ENCODE measurements around the gene MGAT3. TPM values are rescaled to one million over a fixed set of nuclear protein-coding genes. Genes with fewer than 3 reads are reported as not detected.

Gene MGAT3
- total RNA-seq, 1 experiment from 2014 or later: 0.57 TPM

- ATAC-seq (no peak), DNase-seq (ENCODE audit: low read depth, low spot score) (no peak)
- TF ChIP-seq CTCF (IDR thresholded peaks at IDR 0.05) (no peak), TCF7L2 (IDR thresholded peaks at IDR 0.05; ENCODE audit: low read depth, low read length) (no peak), POLR2AphosphoS5 (IDR thresholded peaks at IDR 0.05; ENCODE audit: low read depth, low read length) (no peak), SIN3A (IDR thresholded peaks at IDR 0.05; ENCODE audit: borderline replicate concordance, insufficient read depth, low read depth, low read length) (no peak), REST (IDR thresholded peaks at IDR 0.05; ENCODE audit: insufficient read depth in 1 of 2, low read depth in 2 of 2, low read length in 1 of 2) (no peak)
- in situ Hi-C loops (cut with HindIII; ENCODE audit: low pct_unique_long_range_greater_than_20kb, low sequenced_read_pairs) (no loop called here), intact Hi-C loops (cut with micrococcal nuclease; ENCODE audit: unreplicated experiment) (no loop called here)
- no peak overlapping the region for H3K27ac ChIP-seq (ENCODE audit: low read length)
- BruUV-seq (replicated peaks): no TSS peak
- no peaks in the 10 kb centered on the region for H3K36me3 ChIP-seq (ENCODE audit: control insufficient read depth, insufficient read depth, low read length)
- CTCF ChIA-PET: no interaction called here
- peaks cover 5% of the 10 kb centered on the region; the same call in 1 of the 2 replicates for H3K4me1 ChIP-seq (ENCODE audit: control insufficient read depth, insufficient read depth, low read length)
- H3K9me3 ChIP-seq (ENCODE audit: control insufficient read depth, insufficient read depth, low read depth, low read length): no peaks in the 10 kb centered on the region
- no peak overlapping the region for H3K4me3 ChIP-seq (ENCODE audit: low read depth in 2 of 2, low read length in 2 of 2)
- no peaks in the 10 kb centered on the region for H3K27me3 ChIP-seq (ENCODE audit: control insufficient read depth, insufficient read depth, low read length)
- POLR2A ChIA-PET: no interaction called here
These were observed 9.6 kb downstream of the MGAT3 start for GRCh38 chr22:39466228-39467006.

- ATAC-seq (no peak), DNase-seq (ENCODE audit: low read depth, low spot score) (no peak)
- in situ Hi-C loops (cut with HindIII; ENCODE audit: low pct_unique_long_range_greater_than_20kb, low sequenced_read_pairs): no loop called here
- Histone ChIP-seq H3K4me3 (ENCODE audit: low read depth in 2 of 2, low read length in 2 of 2) (0 out of 4 replicates have a peak overlapping the region, but pooled peaks of 1 of the 2 experiments have one; percentile 6), H3K27ac (ENCODE audit: low read length) (no peak overlapping the region), H3K4me1 (ENCODE audit: control insufficient read depth, insufficient read depth, low read length) (peaks cover 8% of the 10 kb centered on the region; the same call in 1 of the 2 replicates), H3K9me3 (ENCODE audit: control insufficient read depth, insufficient read depth, low read depth, low read length) (no peaks in the 10 kb centered on the region), H3K27me3 (ENCODE audit: control insufficient read depth, insufficient read depth, low read length) (no peaks in the 10 kb centered on the region), H3K36me3 (ENCODE audit: control insufficient read depth, insufficient read depth, low read length) (no peaks in the 10 kb centered on the region)
- no TSS peak for BruUV-seq (replicated peaks)
- TF ChIP-seq POLR2AphosphoS5 (IDR thresholded peaks at IDR 0.05; ENCODE audit: low read depth, low read length) (no peak), CTCF (IDR thresholded peaks at IDR 0.05) (no peak), SIN3A (IDR thresholded peaks at IDR 0.05; ENCODE audit: borderline replicate concordance, insufficient read depth, low read depth, low read length) (no peak), TCF7L2 (IDR thresholded peaks at IDR 0.05; ENCODE audit: low read depth, low read length) (no peak), REST (IDR thresholded peaks at IDR 0.05; ENCODE audit: insufficient read depth in 1 of 2, low read depth in 2 of 2, low read length in 1 of 2) (no peak)
- CTCF ChIA-PET: no interaction called here
- POLR2A ChIA-PET: interaction anchor here (0.5 to 0.7 kb wide), 3 partner anchors 32 to 612 kb away, joined by 4 to 16 read pairs (median 6); no protein-coding TSS in a partner anchor
- intact Hi-C loops (cut with micrococcal nuclease; ENCODE audit: unreplicated experiment): no loop called here
These were observed 10.6 kb downstream of the MGAT3 start for GRCh38 chr22:39467390-39467895.
